ENCODE measurements around the gene SH3GL1.

The SH3GL1 gene

GRCh38 chr19:4390567-4391305, 9.6 kb downstream of the SH3GL1 start:
- TF ChIP-seq, protein P1, sequence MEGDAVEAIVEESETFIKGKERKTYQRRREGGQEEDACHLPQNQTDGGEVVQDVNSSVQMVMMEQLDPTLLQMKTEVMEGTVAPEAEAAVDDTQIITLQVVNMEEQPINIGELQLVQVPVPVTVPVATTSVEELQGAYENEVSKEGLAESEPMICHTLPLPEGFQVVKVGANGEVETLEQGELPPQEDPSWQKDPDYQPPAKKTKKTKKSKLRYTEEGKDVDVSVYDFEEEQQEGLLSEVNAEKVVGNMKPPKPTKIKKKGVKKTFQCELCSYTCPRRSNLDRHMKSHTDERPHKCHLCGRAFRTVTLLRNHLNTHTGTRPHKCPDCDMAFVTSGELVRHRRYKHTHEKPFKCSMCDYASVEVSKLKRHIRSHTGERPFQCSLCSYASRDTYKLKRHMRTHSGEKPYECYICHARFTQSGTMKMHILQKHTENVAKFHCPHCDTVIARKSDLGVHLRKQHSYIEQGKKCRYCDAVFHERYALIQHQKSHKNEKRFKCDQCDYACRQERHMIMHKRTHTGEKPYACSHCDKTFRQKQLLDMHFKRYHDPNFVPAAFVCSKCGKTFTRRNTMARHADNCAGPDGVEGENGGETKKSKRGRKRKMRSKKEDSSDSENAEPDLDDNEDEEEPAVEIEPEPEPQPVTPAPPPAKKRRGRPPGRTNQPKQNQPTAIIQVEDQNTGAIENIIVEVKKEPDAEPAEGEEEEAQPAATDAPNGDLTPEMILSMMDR (IDR thresholded peaks at IDR 0.05; ENCODE audit: low read depth, low read length, missing control alignments): no peak
- no peak overlapping the region for H3K4me3 ChIP-seq (ENCODE audit: low read depth, low read length)
- no peak for DNase-seq (ENCODE audit: low read depth)

GRCh38 chr19:4390017-4390566, 10.3 kb downstream of the SH3GL1 start:
- TF ChIP-seq, protein P1 (IDR thresholded peaks at IDR 0.05; ENCODE audit: low read depth, low read length, missing control alignments): no peak

DNA sequence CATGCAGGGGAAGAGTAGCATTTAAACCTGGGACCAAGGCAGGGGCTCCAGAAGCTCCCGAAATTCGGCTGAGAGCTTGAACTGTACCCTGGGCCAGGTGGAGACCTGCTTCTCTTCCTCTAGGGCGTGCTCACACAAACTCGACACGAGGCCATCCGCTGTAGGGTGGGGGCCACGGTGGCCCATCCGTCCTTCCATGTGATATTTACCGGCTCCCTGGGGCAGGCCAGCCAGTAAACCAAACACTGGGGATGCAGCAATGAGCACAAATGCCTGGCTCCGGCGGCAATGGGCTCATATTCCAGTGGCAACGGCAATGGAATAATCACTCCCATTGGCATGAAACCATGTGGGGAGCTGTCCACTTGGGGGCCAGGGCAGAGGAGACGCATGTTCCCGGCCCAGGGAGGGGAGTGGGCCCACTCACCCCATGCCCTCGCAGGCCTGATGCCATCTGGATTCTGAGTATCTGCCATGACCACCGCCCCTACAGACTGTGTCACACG, 10.8 kb downstream of the SH3GL1 start:
- no peak for DNase-seq (ENCODE audit: low read depth)
- TF ChIP-seq, protein P1 (IDR thresholded peaks at IDR 0.05; ENCODE audit: low read depth, low read length, missing control alignments): no peak
- H3K4me3 ChIP-seq (ENCODE audit: low read depth, low read length): no peak overlapping the region

More at GRCh38 chr19:4390017-4390566, 10.3 kb downstream of the SH3GL1 start:
- no peak overlapping the region for H3K4me3 ChIP-seq (ENCODE audit: low read depth, low read length)
- no peak for DNase-seq (ENCODE audit: low read depth)

DNA sequence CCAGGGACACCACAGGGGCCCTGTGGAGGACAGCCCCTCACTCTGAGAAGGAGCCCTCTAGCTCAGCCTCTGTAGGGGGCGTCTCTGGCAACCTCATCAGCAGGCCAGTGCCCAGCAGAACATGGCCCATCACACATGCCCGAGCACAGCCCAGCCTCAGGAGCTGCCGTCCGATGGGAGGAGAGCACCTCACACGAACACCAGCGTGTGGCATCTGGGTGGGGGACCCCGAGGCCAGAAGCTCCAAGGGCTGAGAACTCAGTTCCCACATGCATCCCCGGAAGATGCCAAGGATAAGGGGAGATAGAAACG, 11.3 kb downstream of the SH3GL1 start:
- TF ChIP-seq, protein P1 (IDR thresholded peaks at IDR 0.05; ENCODE audit: low read depth, low read length, missing control alignments): no peak
- DNase-seq (ENCODE audit: low read depth): no peak
- H3K4me3 ChIP-seq (ENCODE audit: low read depth, low read length): no peak overlapping the region

DNA sequence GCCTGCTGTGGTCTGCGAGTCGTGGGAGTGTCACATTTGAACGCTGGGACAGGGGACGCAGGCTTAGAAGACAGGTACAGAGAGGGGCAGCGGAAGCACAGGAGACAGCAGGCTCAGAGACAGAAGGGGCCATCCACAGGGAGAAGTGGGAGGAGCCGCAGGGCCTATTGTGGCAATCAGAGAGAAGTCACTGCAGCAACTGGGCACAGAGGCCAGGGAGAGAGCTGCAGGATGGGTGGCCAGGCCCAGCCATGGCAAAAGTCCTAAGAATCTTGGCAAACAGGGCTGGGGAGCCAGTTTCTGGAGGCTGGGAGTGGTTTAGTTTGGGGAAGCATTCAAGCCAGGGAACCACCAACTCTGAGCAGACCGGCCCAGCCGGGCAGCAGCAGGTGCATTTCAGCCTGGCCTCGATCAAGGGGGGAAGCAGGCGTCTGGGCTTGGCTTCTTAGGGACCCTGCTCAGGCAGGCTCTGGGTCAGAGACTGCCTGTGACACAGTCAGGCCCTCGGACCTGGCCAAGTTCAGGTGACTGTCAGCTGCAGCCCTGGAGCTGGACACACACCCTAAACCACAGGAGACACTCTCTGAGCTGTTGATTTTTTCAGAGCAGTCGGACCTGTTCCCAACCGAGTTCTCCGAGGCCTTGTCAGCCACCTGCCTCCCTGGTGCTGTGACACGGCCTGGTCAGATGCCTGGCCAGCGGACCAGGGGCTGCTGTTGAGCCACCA, 11.8 kb downstream of the SH3GL1 start:
- no peak for DNase-seq (ENCODE audit: low read depth)
- TF ChIP-seq, protein P1 (IDR thresholded peaks at IDR 0.05; ENCODE audit: low read depth, low read length, missing control alignments): no peak
- H3K4me3 ChIP-seq (ENCODE audit: low read depth, low read length): no peak overlapping the region

DNA sequence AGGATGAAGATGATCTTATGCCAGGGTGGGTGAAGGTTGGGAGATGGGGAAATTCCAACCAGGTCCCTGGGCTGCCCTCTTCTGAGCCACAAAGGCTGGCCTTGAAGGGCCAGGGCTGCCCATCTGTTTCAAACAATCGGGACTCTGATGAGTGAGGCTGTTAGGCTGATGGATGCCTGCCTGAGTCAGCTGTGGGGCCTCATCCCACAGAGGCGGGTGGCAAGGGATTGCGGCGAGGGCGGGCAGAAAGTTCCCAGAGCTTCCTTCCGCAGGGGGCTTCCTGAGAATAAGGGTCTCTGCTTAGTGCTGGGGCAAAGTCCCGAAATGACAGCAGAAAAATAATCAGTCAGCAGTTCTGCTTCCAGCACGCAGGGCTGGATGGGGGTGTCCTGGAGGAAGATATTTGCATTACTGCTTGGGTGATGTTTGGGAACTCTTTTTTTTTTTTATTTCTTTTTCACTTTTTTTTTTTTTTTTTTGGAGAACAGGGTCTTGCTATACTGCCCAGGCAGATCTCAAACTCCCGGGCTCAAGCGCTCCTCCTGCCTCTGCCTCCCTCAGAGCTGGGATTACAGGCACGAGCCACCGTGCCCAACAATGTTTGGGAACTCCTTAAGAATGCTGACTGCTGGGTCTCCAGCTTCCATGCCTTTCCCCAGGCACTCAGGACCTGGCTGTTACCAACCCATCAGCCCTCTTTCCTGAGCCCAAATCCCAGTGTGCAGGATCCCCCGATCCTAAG, 14.1 kb downstream of the SH3GL1 start:
- TF ChIP-seq, protein P1 (IDR thresholded peaks at IDR 0.05; ENCODE audit: low read depth, low read length, missing control alignments): no peak
- DNase-seq (ENCODE audit: low read depth): no peak
- H3K4me3 ChIP-seq (ENCODE audit: low read depth, low read length): no peak overlapping the region
